CD4-positive, alpha-beta T cell treated with Interleukin-15 for 4 hours (primary cell): ENCODE results near the gene SIAH1.
"Not testable (repeated sequence)": the region's sequence is repeated elsewhere in the genome, so short reads cannot be mapped to it uniquely, and the experiment has no call there.

Experiments
- DNase-seq: peaks from one replicate; pipeline ENCODE4 v3.0.0-alpha.2; 2020; ENCODE audit warnings: low spot score

The SIAH1 gene

DNA sequence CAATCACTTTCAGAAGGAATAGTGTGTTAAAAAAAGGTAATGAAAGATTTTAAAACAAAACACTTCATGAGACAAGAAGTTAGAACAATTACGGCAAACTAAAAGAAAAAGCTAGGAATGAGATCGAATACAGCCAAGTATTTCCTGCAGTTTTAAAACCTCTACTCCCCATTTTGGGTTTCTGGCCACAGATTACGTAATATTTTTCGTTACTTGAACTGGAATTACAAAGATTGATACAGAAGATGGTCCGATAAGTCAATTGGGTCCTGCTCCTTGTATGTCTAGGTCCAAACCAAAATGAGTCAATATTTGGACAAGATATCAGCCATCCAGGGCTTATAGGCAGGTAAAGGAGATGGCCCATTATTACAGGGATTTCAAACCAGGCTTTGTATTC, 52.2 kb downstream of the SIAH1 start:
- no peak for DNase-seq

DNA sequence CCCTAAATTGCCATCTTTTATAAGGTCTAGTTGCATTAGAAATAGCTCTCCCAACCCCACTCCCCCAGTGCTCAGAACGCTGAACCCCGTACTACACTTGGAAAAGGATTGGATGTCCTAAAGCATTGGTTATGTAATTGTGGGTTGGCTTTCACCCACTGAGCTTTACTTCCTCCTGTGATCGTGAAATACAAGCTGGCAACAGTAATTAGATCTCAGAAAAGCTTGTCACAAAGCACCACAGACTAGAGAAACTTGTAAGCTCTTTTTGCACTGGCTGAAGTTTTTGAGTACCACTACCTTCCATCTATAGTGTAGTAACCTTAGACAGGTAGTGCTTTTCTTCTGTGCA, 54.4 kb downstream of the SIAH1 start:
- DNase-seq = no peak

DNA sequence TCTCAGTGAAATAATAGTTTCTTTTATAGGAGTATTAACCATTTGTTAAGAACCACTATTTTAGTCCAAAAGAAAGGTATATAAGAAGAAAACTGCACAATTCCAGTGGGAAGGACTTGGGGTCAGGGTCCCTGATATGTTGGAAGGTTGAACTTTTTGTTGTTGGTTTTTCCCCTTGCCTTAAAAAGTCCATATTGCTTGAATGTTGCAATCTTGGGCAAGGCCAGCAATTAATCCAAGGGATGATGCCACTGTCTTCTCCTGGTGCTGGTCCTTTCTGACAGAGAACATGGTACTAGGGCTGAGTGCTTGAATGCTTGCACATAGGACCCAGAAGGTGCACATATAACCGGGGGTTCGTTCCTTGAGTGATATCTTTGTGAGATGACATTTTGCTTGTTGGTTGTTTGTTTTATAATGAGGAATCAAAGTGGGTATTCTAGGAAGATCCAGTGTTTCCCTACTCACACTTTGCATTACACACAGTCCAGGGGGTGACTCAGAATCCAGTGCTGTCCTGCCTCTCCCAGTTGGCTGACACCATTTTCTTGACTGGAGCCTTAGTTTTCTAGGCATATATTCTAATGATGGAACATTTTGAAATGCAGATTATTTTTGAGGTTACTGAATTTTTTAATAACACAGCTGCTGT, 54.9 kb downstream of the SIAH1 start:
- DNase-seq = no peak

DNA sequence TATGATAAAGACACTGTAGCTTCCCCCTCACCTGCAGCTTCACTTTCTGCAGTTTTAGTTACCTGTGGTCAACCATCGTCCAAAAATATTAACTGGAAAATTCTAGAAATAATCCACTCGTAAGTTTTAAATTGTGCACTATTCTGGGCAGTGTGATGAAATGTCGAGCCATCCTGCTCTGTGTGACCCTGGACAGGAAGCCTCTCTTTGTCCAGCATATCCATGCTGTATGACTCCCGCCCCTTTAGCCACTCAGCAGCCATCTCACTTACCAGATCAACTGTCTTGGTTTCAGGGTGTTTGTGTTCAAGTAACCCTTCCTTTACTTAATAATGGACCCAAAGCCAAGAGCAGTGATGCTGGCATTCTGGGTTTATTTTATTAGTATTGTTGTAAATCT, 56.1 kb downstream of the SIAH1 start:
- no peak for DNase-seq

- DNase-seq = no peak
Measured at GRCh38 chr16:48326915-48327314, 58.3 kb downstream of the SIAH1 start.

GRCh38 chr16:48323783-48324775, 61.1 kb downstream of the SIAH1 start:
- no peak for DNase-seq

GRCh38 chr16:48321317-48322036, 63.7 kb downstream of the SIAH1 start:
- no peak for DNase-seq

GRCh38 chr16:48318630-48319029, 66.6 kb downstream of the SIAH1 start:
- DNase-seq = peak; percentile 33

DNA sequence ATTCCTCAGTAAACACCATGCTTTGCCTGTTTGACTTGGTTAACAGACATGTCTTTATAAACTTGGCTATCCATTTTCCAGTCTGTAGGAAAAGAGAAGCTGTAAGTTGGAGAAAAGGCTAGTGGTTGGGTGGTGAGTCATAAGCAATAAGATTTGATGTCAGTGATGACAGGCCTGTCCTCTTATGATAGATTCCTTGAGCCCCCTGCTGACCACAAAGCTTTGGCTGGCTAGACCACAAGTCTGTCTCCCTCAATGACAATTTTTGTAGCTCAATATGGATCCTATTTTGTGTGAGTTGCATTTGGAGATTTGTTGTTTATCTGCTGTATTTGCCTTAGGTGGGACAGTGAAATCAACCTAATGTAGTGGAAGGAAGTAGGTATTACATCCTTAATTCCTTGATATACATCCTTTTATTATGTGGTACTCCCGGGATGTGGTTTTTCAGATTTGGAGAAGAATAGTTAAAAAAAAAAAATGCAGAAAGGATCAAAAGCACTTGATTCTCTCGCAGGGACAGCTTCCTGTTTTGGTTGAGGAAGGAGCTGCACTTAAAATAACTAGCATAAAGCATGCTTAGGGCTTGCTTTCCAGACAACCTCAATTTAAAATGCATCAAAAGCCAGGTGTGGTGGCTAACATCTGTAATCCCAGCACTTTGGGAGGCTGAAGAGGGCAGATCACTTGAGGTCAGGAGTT, 67.4 kb downstream of the SIAH1 start:
- DNase-seq = peak; percentile 15

DNA sequence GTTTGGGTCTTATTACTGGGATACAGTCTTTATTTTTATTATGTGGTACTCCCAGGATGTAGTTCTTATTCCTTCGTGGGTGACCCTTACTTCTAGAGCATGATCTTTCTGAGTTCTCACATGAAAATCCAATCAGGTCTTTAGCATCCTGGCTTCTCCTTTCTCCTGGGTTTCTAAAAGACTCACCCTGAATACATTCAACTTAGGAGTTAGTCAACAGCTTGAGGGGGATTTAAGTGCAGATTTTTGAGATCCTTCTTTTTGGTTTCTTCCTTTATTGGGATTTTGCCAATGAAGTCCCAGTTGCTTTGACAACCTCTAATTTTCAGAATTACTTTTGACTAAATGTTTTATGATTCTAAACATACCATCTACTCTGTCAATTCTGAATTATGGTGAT, 68.2 kb downstream of the SIAH1 start:
- DNase-seq = no peak

GRCh38 chr16:48313905-48314304, 71.3 kb downstream of the SIAH1 start:
- DNase-seq = not testable (repeated sequence)

DNA sequence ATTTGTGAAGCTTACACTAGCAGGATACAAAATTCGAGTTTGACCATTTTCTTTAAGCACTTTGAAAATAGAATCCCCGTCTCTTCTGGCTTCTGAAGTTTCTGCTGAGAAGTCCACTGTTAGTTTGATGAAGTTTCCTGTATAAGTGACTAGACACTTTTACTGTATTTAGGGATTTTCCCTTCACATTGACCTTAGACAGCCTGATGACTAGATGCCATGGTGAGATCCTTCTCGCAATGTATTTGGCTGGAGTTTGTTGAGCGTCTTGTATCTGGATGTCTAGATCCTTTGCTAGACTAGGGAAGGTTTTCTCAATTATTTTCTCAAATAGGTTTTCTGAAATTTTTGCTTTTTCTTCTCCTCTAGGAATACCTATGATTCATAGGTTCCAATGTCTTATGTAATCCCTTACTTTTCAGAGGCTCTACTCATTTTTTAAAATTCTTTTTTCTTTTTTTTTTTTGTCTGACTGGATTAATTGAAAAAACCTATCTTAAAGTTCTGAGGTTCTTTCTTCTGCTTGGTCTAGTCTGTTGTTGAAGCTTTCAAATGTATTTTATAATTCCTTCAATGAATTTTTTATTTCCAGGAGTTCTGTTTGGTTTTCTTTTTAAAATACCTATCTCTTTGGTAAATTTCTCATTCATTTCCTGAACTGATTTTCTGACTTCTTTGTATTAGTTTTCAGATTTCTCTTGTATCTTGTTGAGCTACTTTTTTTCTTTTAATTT, 74.1 kb downstream of the SIAH1 start:
- DNase-seq = no peak
